KG1 (cell line): Measurements from ENCODE around the gene DAB2.

Source experiments
- DNase-seq: peaks from one replicate; lab custom pipeline; 2025; lab: John Stamatoyannopoulos, UW

The DAB2 gene

GRCh38 chr5:39424736-39425637 is at the start of gene DAB2:
DAB2 (minus strand) TSS chr5:39424980; CDS start chr5:39394320, 30,660 bp downstream.
- peak; percentile 88 for DNase-seq

GRCh38 chr5:39473156-39473775 is 48.5 kb upstream of the DAB2 start:
- no peak for DNase-seq

GRCh38 chr5:39471836-39472508 is 47.2 kb upstream of the DAB2 start:
- DNase-seq = no peak

GRCh38 chr5:39470811-39471210 is 46.0 kb upstream of the DAB2 start:
- no peak for DNase-seq

- DNase-seq = no peak
These were observed 45.1 kb upstream of the DAB2 start for GRCh38 chr5:39469777-39470415.

- DNase-seq = no peak
These were observed 44.4 kb upstream of the DAB2 start for GRCh38 chr5:39469176-39469575.

- no peak for DNase-seq
These were observed 42.1 kb upstream of the DAB2 start for GRCh38 chr5:39466846-39467245.

GRCh38 chr5:39465843-39466242 is 41.1 kb upstream of the DAB2 start:
- DNase-seq = no peak

GRCh38 chr5:39465097-39465496 is 40.3 kb upstream of the DAB2 start:
- DNase-seq = no peak

- no peak for DNase-seq
These were observed 39.3 kb upstream of the DAB2 start for GRCh38 chr5:39464088-39464487.

- DNase-seq = no peak
These were observed 37.4 kb upstream of the DAB2 start for GRCh38 chr5:39462211-39462610.

- DNase-seq = no peak
These were observed 36.4 kb upstream of the DAB2 start for GRCh38 chr5:39461007-39461682.

GRCh38 chr5:39459907-39460306 is 35.1 kb upstream of the DAB2 start:
- DNase-seq = no peak

- DNase-seq = no peak
These were observed 34.3 kb upstream of the DAB2 start for GRCh38 chr5:39459071-39459470.

GRCh38 chr5:39455645-39456044 is 30.9 kb upstream of the DAB2 start:
- no peak for DNase-seq

- no peak for DNase-seq
These were observed 28.8 kb upstream of the DAB2 start for GRCh38 chr5:39453606-39454005.

GRCh38 chr5:39452846-39453245 is 28.1 kb upstream of the DAB2 start:
- no peak for DNase-seq

- no peak for DNase-seq
These were observed 26.6 kb upstream of the DAB2 start for GRCh38 chr5:39451276-39451941.

- DNase-seq = no peak
These were observed 25.7 kb upstream of the DAB2 start for GRCh38 chr5:39450487-39450886.

GRCh38 chr5:39449591-39449990 is 24.8 kb upstream of the DAB2 start:
- DNase-seq = no peak

- no peak for DNase-seq
These were observed 23.8 kb upstream of the DAB2 start for GRCh38 chr5:39448506-39449128.
